Mucosa of descending colon (tissue), 3 donors: ENCODE measurements around the gene C15orf61. TPM values are rescaled to one million over a fixed set of nuclear protein-coding genes. Genes with fewer than 3 reads are reported as not detected.
A peak's percentile ranks its signal among the peaks of the same experiment; 100 is the strongest.

Experiments
- ATAC-seq: fragments of 200-7000 bp; cut with Tn5 transposase; one replicate; pipeline ENCODE4 v1.9.1; 2020; ENCODE audit warnings: mild to moderate bottlenecking, moderate library complexity
- DNase-seq, 3 donors: peaks; one replicate each; pipeline ENCODE4 v3.0.0-alpha.2; 2020
- H3K36me3 ChIP-seq: fragments of 200-600 bp; one replicate; pipeline ENCODE4 v1.8.0; 2021; ENCODE audit warnings: low read depth, mild to moderate bottlenecking
- H3K4me1 ChIP-seq: fragments of 200-600 bp; one replicate; pipeline ENCODE4 v1.8.0; 2021; ENCODE audit warnings: low read depth, mild to moderate bottlenecking
- H3K4me3 ChIP-seq: fragments of 200-600 bp; one replicate; pipeline ENCODE4 v1.8.0; 2021; ENCODE audit warnings: mild to moderate bottlenecking
- H3K9me3 ChIP-seq: fragments of 200-600 bp; one replicate; pipeline ENCODE4 v1.8.0; 2021; ENCODE audit warnings: mild to moderate bottlenecking
- intact Hi-C, 2 donors: fragments of 100-400 bp; cut with DNase I in 1 of 2; cut with micrococcal nuclease in 1 of 2; formaldehyde crosslinking; loops; one replicate each; pipeline versions ENCODE4 v1.11.0 to v1.11.1; 2022; cut with DNase I, micrococcal nuclease
- long read RNA-seq, 2 donors: library from polyadenylated mRNA; unstranded; transcript quantifications; one replicate each; pipeline ENCODE4 v2.0.0, GENCODE V29; 2019 to 2021
- total RNA-seq, 3 donors: library from RNA; stranded (reverse); fragmentation: NEBNext Ultra II Directional in 2 of 3; extraction: Animal tissue kit (Norgen Biotek cat#: 25700) in 2 of 3; gene quantifications; one replicate each; pipeline versions ENCODE4 v1.2.1 to v1.2.4, GENCODE V29; 2021 to 2023
- TF ChIP-seq, protein P1 (sequence below): fragments of 200-600 bp; IDR thresholded peaks from one replicate; pipeline ENCODE4 v1.8.0; 2022; ENCODE audit warnings: antibody characterized with exemption, mild to moderate bottlenecking
- donor health status: DM: no; HTN: no; CAD: no; lungs with moderate emphysema.
- donor health status: DM: no; HTN: no; CAD: no.
- donor health status: DM: no; HTN: yes; CAD: no.

Gene C15orf61
- 1 to 10 TPM; 5.4 to 6.2 (median 6.0) TPM for total RNA-seq
- long read RNA-seq, donor 1, full-length matches to known transcripts, result 10 of 13 reads
- long read RNA-seq, donor 1, partial matches to known transcripts, result 0 of 13 reads
- long read RNA-seq, donor 1, other reads (novel, unspliced or antisense), result 3 of 13 reads
- long read RNA-seq, donor 2, full-length matches to known transcripts, result 12 of 14 reads
- long read RNA-seq, donor 2, partial matches to known transcripts, result 0 of 14 reads
- long read RNA-seq, donor 2, other reads (novel, unspliced or antisense), result 2 of 14 reads

DNA sequence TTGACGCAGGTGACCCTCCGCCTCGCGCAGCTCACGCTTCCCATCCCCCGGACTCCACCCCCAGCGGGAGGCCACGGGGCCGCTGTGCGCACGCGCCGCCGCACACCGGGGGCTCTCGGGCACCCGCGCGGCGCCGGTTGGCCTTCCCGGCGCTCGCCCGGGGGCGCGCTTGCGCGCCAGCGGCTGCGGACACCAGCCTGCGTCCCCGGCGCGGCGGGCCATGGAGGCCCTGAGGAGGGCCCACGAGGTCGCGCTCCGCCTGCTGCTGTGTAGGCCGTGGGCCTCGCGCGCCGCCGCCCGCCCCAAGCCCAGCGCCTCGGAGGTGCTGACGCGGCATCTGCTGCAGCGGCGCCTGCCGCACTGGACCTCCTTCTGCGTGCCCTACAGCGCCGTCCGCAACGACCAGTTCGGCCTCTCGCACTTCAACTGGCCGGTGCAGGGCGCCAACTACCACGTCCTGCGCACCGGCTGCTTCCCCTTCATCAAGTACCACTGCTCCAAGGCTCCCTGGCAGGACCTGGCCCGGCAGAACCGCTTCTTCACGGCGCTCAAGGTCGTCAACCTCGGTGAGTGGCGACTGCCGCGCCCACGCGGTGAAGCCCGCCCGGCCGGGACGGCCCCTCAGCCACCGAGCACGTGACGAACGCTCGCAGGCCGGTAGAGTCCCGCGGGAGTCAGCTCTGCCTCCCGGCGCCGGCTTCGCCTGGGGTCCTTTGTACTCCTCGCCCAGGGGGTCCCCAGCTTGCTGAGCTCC, at the start of gene C15orf61:
C15orf61 (plus strand) TSS at position 103 of the 754 bp plus-strand sequence; CDS start at position 221, 118 bp downstream.
- DNase-seq (peak; percentile 89 to 96 (median 94)), ATAC-seq (peak; percentile 95)
- TF ChIP-seq, protein P1, sequence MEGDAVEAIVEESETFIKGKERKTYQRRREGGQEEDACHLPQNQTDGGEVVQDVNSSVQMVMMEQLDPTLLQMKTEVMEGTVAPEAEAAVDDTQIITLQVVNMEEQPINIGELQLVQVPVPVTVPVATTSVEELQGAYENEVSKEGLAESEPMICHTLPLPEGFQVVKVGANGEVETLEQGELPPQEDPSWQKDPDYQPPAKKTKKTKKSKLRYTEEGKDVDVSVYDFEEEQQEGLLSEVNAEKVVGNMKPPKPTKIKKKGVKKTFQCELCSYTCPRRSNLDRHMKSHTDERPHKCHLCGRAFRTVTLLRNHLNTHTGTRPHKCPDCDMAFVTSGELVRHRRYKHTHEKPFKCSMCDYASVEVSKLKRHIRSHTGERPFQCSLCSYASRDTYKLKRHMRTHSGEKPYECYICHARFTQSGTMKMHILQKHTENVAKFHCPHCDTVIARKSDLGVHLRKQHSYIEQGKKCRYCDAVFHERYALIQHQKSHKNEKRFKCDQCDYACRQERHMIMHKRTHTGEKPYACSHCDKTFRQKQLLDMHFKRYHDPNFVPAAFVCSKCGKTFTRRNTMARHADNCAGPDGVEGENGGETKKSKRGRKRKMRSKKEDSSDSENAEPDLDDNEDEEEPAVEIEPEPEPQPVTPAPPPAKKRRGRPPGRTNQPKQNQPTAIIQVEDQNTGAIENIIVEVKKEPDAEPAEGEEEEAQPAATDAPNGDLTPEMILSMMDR, result no peak
- H3K4me1 ChIP-seq, result peaks cover 5% of the 10 kb centered on the region
- intact Hi-C loops, result loop anchor here in 1 of 2 donors (5.0 kb wide), 1 partner anchor 316 kb away; no protein-coding TSS in a partner anchor
- H3K4me3 ChIP-seq, result peak within 1 kb of the TSS; percentile 64
- H3K9me3 ChIP-seq, result no peaks in the 10 kb centered on the region
- H3K36me3 ChIP-seq, result no peaks in the 10 kb centered on the region

GRCh38 chr15:67472957-67473356, 48.0 kb upstream of the C15orf61 start:
- TF ChIP-seq, protein P1, result no peak
- ATAC-seq (no peak), DNase-seq (no peak)
- Histone ChIP-seq H3K9me3 (no peaks in the 10 kb centered on the region), H3K4me1 (no peaks in the 10 kb centered on the region), H3K4me3 (no peak overlapping the region), H3K36me3 (no peaks in the 10 kb centered on the region)
- intact Hi-C loops, result no loop called here

DNA sequence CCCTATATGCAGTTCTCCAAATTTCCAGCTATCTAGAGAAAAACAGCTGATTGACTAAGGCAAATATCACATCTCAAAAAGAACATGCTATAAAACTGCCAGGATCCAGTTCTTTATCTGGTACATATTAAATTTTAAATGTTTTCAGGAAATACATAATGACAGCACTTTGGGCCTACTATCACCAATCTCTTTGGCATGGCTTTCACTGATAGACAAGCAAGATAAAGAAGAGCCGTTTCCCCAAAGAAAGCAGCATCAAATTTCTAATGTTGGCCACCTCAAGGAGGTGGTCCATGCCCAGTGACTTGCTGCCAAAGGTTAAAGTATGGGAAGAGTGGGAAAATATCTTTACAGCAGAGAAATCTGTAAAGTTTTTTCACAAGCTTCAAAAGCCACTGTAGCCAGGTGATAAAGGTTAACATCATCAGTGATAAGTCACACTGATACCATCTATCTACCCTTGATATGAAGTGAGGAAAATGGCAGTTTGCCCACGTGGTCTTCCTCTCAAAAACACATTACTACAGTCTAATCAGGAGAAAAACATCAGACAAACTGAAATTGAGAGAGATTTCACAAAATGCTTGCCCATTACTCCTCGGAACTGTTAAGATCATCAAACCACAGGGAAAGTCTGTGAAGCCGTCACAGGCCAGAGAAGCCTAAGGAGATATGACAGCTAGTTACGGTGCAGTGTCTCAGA, 46.4 kb upstream of the C15orf61 start:
- DNase-seq (no peak), ATAC-seq (no peak)
- Histone ChIP-seq H3K9me3 (no peaks in the 10 kb centered on the region), H3K4me3 (no peak overlapping the region), H3K4me1 (no peaks in the 10 kb centered on the region), H3K36me3 (no peaks in the 10 kb centered on the region)
- TF ChIP-seq, protein P1, result no peak
- intact Hi-C loops, result no loop called here

GRCh38 chr15:67479781-67480505, 41.0 kb upstream of the C15orf61 start:
- TF ChIP-seq, protein P1, result no peak
- intact Hi-C loops, result no loop called here
- Histone ChIP-seq H3K36me3 (no peaks in the 10 kb centered on the region), H3K9me3 (no peaks in the 10 kb centered on the region), H3K4me3 (no peak overlapping the region), H3K4me1 (no peaks in the 10 kb centered on the region)
- no peak for ATAC-seq
- no peak for DNase-seq

DNA sequence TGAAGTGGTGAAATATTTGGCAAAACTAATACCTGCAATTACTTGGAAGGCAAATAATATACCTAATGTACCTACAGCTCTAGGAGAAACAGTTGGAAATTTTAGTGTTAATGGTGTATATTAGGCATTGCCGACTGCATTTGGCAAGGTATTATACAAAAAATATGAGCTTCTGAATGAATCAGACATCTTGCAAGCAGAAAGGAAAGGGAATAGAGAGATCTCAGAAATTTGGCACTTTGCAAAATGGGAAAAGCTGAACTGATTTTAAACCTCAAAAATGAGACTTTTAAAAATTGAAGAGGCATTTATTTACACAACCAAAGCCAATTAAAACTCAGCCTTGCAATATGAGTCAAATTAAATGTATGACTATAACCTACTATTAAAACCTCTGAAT, 40.2 kb upstream of the C15orf61 start:
- intact Hi-C loops, result no loop called here
- Histone ChIP-seq H3K4me3 (no peak overlapping the region), H3K9me3 (no peaks in the 10 kb centered on the region), H3K36me3 (no peaks in the 10 kb centered on the region), H3K4me1 (no peaks in the 10 kb centered on the region)
- DNase-seq (no peak), ATAC-seq (no peak)
- TF ChIP-seq, protein P1, result no peak
